Type B pancreatic cell (in vitro differentiated cells): Measurements from ENCODE around the gene ABHD12B. TPM values are rescaled to one million over a fixed set of nuclear protein-coding genes. Genes with fewer than 3 reads are reported as not detected.

Experiments
- DNase-seq: peaks from one replicate; pipeline ENCODE4 v3.0.0; 2021; ENCODE audit warnings: mixed read lengths; ENCODE audit not compliant: unreplicated experiment; ENCODE audit errors: extremely low spot score
- H3K27ac Mint-ChIP-seq: 2 replicates; pipeline ENCODE4 v1.8.0; 2021; ENCODE audit warnings: mild to moderate bottlenecking, mixed read lengths
- H3K27me3 Mint-ChIP-seq: 2 replicates; pipeline ENCODE4 v1.8.0; 2021; ENCODE audit warnings: mixed read lengths
- H3K36me3 Mint-ChIP-seq: 2 replicates; pipeline ENCODE4 v1.8.0; 2021; ENCODE audit warnings: mixed read lengths
- H3K4me1 Mint-ChIP-seq: one replicate; pipeline ENCODE4 v1.8.0; 2021; ENCODE audit warnings: mixed read lengths; ENCODE audit not compliant: unreplicated experiment
- H3K4me3 Mint-ChIP-seq: 2 replicates; pipeline ENCODE4 v1.8.0; 2021; ENCODE audit warnings: mild to moderate bottlenecking, mixed read lengths
- H3K9me3 Mint-ChIP-seq: 2 replicates; pipeline ENCODE4 v1.8.0; 2021; ENCODE audit warnings: mixed read lengths
- CTCF ChIP-seq: fragments of 200-600 bp; sonication (generic); conservative IDR thresholded peaks from 2 replicates; pipeline ENCODE4 v1.5.0; 2021; ENCODE audit warnings: antibody characterized with exemption, mild to moderate bottlenecking
- total RNA-seq: library from RNA; stranded (reverse); gene quantifications from 2 replicates; pipeline ENCODE4 v1.2.1, GENCODE V29; 2021; ENCODE audit warnings: low replicate concordance

Gene ABHD12B
- total RNA-seq, 1 donor from 2014 or later: 0.17 TPM

DNA sequence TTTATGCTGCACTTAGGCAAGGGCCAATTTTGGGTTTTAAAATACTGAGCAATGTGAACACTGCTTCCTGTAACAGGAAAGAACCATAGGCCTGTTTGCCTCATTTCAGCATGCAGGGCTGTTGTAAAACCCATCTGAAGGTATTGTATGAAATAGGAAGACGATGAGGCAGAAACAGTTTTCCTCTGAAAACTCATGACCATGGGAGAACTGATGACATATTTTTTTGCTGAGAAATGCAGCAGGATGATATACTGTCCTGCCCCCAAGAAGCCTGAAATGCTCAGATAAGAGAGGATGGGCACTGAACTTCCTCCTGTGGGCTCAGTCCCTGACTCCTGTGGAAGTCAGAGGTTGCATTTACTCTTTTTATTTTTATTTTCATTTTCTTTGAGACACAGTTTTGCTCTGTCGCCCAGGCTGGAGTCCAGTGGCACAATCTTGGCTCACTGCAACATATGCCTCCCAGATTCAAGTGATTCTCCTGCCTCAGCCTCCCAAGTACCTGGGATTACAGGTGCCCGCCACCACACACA, 55.1 kb downstream of the ABHD12B start:
- H3K4me3 Mint-ChIP-seq: no peak overlapping the region
- H3K27ac Mint-ChIP-seq: no peak overlapping the region
- H3K4me1 Mint-ChIP-seq: peaks cover 4% of the 10 kb centered on the region
- DNase-seq: no peak
- no peaks in the 10 kb centered on the region for H3K27me3 Mint-ChIP-seq
- TF ChIP-seq CTCF: no peak
- H3K36me3 Mint-ChIP-seq: peaks cover 18% of the 10 kb centered on the region
- no peaks in the 10 kb centered on the region for H3K9me3 Mint-ChIP-seq

DNA sequence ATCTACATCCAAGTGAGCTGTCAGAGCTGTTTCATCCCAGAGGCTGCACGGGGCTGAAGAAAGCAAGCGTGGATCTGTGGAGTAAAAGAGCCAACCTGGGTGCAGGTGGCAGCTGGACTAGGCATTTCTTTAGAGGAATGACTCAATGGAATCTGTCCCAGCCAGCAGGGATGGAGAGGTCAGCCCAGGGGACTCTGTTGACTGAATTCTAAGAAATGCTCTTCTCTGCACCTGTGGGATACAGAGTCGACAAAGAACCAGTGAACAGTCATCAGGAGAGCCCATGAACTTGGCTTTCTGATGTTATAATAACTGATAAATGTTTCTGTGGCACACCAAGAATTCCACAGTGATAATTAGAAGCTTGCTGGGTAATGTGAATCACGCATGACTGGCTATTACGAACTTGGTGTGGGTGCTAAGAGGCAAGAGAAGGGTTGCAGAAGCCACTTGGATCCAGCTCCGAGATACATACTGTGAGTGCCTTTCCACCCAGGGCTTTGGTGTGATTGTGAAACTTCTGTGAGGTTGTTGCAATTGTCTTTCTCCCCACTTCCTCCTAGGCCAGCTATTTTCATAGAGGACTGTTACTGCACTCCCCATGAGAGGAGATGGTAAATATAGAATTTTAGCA, 56.3 kb downstream of the ABHD12B start:
- no peak for TF ChIP-seq CTCF
- Mint-ChIP-seq H3K9me3 (no peaks in the 10 kb centered on the region), H3K27me3 (no peaks in the 10 kb centered on the region), H3K4me3 (no peak overlapping the region), H3K27ac (no peak overlapping the region), H3K4me1 (peaks cover 9% of the 10 kb centered on the region), H3K36me3 (peaks cover 20% of the 10 kb centered on the region)
- no peak for DNase-seq

GRCh38 chr14:50929506-50929905, 57.7 kb downstream of the ABHD12B start:
- Mint-ChIP-seq H3K9me3 (no peaks in the 10 kb centered on the region), H3K4me1 (peaks cover 9% of the 10 kb centered on the region), H3K36me3 (peaks cover 17% of the 10 kb centered on the region), H3K27me3 (no peaks in the 10 kb centered on the region), H3K4me3 (no peak overlapping the region), H3K27ac (no peak overlapping the region)
- DNase-seq: no peak
- TF ChIP-seq CTCF: no peak

GRCh38 chr14:50931559-50931958, 59.7 kb downstream of the ABHD12B start:
- no peak for TF ChIP-seq CTCF
- no peak for DNase-seq
- Mint-ChIP-seq H3K36me3 (peaks cover 17% of the 10 kb centered on the region), H3K27me3 (no peaks in the 10 kb centered on the region), H3K27ac (no peak overlapping the region), H3K9me3 (no peaks in the 10 kb centered on the region), H3K4me3 (no peak overlapping the region), H3K4me1 (peaks cover 9% of the 10 kb centered on the region)

DNA sequence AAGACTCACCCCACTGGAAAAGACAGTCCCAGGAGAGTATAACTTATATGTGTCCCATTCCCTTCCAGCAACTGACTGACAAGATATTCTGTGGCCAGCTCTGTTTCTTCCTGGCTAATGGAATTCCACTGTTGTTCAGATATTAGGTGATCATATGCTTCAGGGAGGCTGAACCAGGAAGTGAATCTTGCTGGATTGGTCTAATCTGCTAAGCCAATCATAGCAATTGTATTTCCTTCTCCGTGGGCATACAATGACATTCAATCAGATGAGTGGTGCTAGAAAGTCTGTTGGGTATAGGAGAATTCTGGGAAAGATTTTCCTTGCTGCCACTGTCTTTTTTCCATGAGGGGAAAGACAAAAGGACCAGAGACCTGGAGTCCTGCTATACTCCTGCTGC, 60.3 kb downstream of the ABHD12B start:
- TF ChIP-seq CTCF: no peak
- no peak for DNase-seq
- Mint-ChIP-seq H3K27ac (peak overlapping the region; percentile 57), H3K36me3 (peaks cover 17% of the 10 kb centered on the region), H3K27me3 (no peaks in the 10 kb centered on the region), H3K9me3 (no peaks in the 10 kb centered on the region), H3K4me3 (no peak overlapping the region), H3K4me1 (peaks cover 9% of the 10 kb centered on the region)
